HUES48 (cell line): ENCODE measurements around the gene RNASE4.
"Not testable (repeated sequence)": the region's sequence is repeated elsewhere in the genome, so short reads cannot be mapped to it uniquely, and the experiment has no call there.

ENCODE experiments used
- H3K27ac ChIP-seq: one replicate; pipeline ENCODE4 v1.7.0; 2013; ENCODE audit warnings: low read depth, low read length, inconsistent platforms
- H3K27me3 ChIP-seq: 2 replicates; pipeline ENCODE4 v1.6.1; 2013; ENCODE audit warnings: mild to moderate bottlenecking, low read length; ENCODE audit not compliant: control insufficient read depth, insufficient read depth
- H3K36me3 ChIP-seq: 2 replicates; pipeline ENCODE4 v1.6.1; 2013; ENCODE audit warnings: low read length; ENCODE audit not compliant: control insufficient read depth, insufficient read depth
- H3K4me1 ChIP-seq: 2 replicates; pipeline ENCODE4 v1.6.1; 2013; ENCODE audit warnings: mild to moderate bottlenecking, low read length; ENCODE audit not compliant: control insufficient read depth, insufficient read depth
- H3K4me3 ChIP-seq: 2 replicates; pipeline ENCODE4 v1.5.1; 2013; ENCODE audit warnings: mild to moderate bottlenecking, low read depth, low read length
- H3K9ac ChIP-seq: 2 replicates; pipeline ENCODE4 v1.6.1; 2013; ENCODE audit warnings: mild to moderate bottlenecking, low read depth, low read length, moderate library complexity
- H3K9me3 ChIP-seq: 2 replicates; pipeline ENCODE4 v1.6.1; 2013; ENCODE audit warnings: low read length; ENCODE audit not compliant: control insufficient read depth, insufficient read depth

RNASE4 gene

GRCh38 chr14:20658246-20658645, 26.1 kb upstream of the RNASE4 start:
- H3K27me3 ChIP-seq = peaks cover 23% of the 10 kb centered on the region
- H3K9me3 ChIP-seq = no peaks in the 10 kb centered on the region
- H3K27ac ChIP-seq = no peak overlapping the region
- H3K36me3 ChIP-seq = no peaks in the 10 kb centered on the region
- H3K9ac ChIP-seq = no peak overlapping the region
- H3K4me1 ChIP-seq = peaks cover 4% of the 10 kb centered on the region; the same call in 1 of the 2 replicates
- peak overlapping the region; percentile 60 for H3K4me3 ChIP-seq

GRCh38 chr14:20659336-20659735, 25.0 kb upstream of the RNASE4 start:
- H3K27ac ChIP-seq = no peak overlapping the region
- no peaks in the 10 kb centered on the region for H3K36me3 ChIP-seq
- H3K4me3 ChIP-seq = no peak overlapping the region
- peaks cover 4% of the 10 kb centered on the region; the same call in 1 of the 2 replicates for H3K4me1 ChIP-seq
- peaks cover 20% of the 10 kb centered on the region for H3K27me3 ChIP-seq
- no peaks in the 10 kb centered on the region for H3K9me3 ChIP-seq
- H3K9ac ChIP-seq = no peak overlapping the region

- Histone ChIP-seq H3K36me3 (no peaks in the 10 kb centered on the region), H3K9ac (no peak overlapping the region), H3K27ac (no peak overlapping the region), H3K4me3 (peak overlapping the region; percentile 5; the same call in 1 of the 2 replicates), H3K27me3 (peaks cover 20% of the 10 kb centered on the region), H3K4me1 (peaks cover 4% of the 10 kb centered on the region; the same call in 1 of the 2 replicates), H3K9me3 (no peaks in the 10 kb centered on the region)
Observed at GRCh38 chr14:20659813-20660395, 24.5 kb upstream of the RNASE4 start.

GRCh38 chr14:20661197-20661596, 23.2 kb upstream of the RNASE4 start:
- no peaks in the 10 kb centered on the region for H3K9me3 ChIP-seq
- no peaks in the 10 kb centered on the region for H3K36me3 ChIP-seq
- H3K9ac ChIP-seq = no peak overlapping the region
- peaks cover 4% of the 10 kb centered on the region; the same call in 1 of the 2 replicates for H3K4me1 ChIP-seq
- no peak overlapping the region for H3K4me3 ChIP-seq
- no peak overlapping the region for H3K27ac ChIP-seq
- peaks cover 10% of the 10 kb centered on the region for H3K27me3 ChIP-seq

GRCh38 chr14:20662968-20663732, 21.2 kb upstream of the RNASE4 start:
- no peak overlapping the region for H3K9ac ChIP-seq

GRCh38 chr14:20666400-20666961, 17.9 kb upstream of the RNASE4 start:
- not testable (repeated sequence) for H3K27me3 ChIP-seq, H3K4me3 ChIP-seq, H3K27ac ChIP-seq, H3K9ac ChIP-seq, H3K9me3 ChIP-seq, H3K36me3 ChIP-seq, H3K4me1 ChIP-seq

More at GRCh38 chr14:20662968-20663732, 21.2 kb upstream of the RNASE4 start:
- H3K27me3 ChIP-seq = no peaks in the 10 kb centered on the region
- H3K4me3 ChIP-seq = peak overlapping the region; percentile 85
- H3K36me3 ChIP-seq = no peaks in the 10 kb centered on the region
- H3K9me3 ChIP-seq = no peaks in the 10 kb centered on the region
- H3K4me1 ChIP-seq = peaks cover 2% of the 10 kb centered on the region; the same call in 1 of the 2 replicates
- H3K27ac ChIP-seq = no peak overlapping the region

GRCh38 chr14:20667957-20668356, 16.4 kb upstream of the RNASE4 start:
- H3K36me3 ChIP-seq = no peaks in the 10 kb centered on the region
- H3K4me1 ChIP-seq = no peaks in the 10 kb centered on the region
- H3K27ac ChIP-seq = no peak overlapping the region
- H3K27me3 ChIP-seq = no peaks in the 10 kb centered on the region
- H3K9me3 ChIP-seq = no peaks in the 10 kb centered on the region
- no peak overlapping the region for H3K9ac ChIP-seq
- no peak overlapping the region for H3K4me3 ChIP-seq

GRCh38 chr14:20668969-20669368, 15.4 kb upstream of the RNASE4 start:
- no peak overlapping the region for H3K4me3 ChIP-seq
- H3K36me3 ChIP-seq = no peaks in the 10 kb centered on the region
- no peaks in the 10 kb centered on the region for H3K4me1 ChIP-seq
- no peak overlapping the region for H3K27ac ChIP-seq
- H3K27me3 ChIP-seq = no peaks in the 10 kb centered on the region
- H3K9me3 ChIP-seq = no peaks in the 10 kb centered on the region
- H3K9ac ChIP-seq = no peak overlapping the region

GRCh38 chr14:20671597-20672283, 12.6 kb upstream of the RNASE4 start:
- H3K36me3 ChIP-seq = no peaks in the 10 kb centered on the region
- H3K27ac ChIP-seq = no peak overlapping the region
- H3K9ac ChIP-seq = no peak overlapping the region
- no peaks in the 10 kb centered on the region for H3K9me3 ChIP-seq
- no peaks in the 10 kb centered on the region for H3K27me3 ChIP-seq
- no peak overlapping the region for H3K4me3 ChIP-seq
- peaks cover 8% of the 10 kb centered on the region; the same call in 1 of the 2 replicates for H3K4me1 ChIP-seq

- Histone ChIP-seq H3K4me1 (peaks cover 13% of the 10 kb centered on the region), H3K4me3 (no peak overlapping the region), H3K27me3 (no peaks in the 10 kb centered on the region), H3K9ac (no peak overlapping the region), H3K9me3 (no peaks in the 10 kb centered on the region), H3K36me3 (no peaks in the 10 kb centered on the region), H3K27ac (no peak overlapping the region)
Observed at GRCh38 chr14:20675669-20676068, 8.7 kb upstream of the RNASE4 start.
